ENCODE data around the gene KCNN3.
"Not testable (repeated sequence)": the region's sequence is repeated elsewhere in the genome, so short reads cannot be mapped to it uniquely, and the experiment has no call there.

The KCNN3 gene

DNA sequence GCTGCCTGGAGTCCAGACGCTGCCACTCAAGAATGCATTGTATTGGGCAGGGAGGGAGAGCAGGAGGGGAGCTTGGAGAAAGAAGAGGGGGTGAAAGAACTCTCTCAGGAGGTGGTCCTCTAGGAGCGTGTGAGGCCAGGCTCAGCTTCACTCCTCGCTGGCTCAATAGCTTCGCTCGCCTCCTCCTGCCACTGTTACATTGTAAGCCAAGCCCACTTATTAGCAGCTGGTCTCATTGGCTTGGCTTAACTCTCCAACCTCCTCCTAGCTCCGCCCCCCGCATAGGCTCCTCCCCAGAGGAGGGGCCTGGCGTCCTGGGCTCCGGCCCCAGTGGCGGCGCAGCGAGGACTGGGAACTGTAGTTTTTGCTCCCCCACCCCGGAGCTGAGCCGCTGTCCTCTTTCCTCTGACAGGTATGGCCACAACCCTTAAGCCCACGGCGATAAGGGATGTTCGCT, at the start of gene KCNN3:
KCNN3 (minus strand) TSS at position 167 of the 457 bp plus-strand sequence. CDS start 317 bp downstream, outside the sequence.
- intact Hi-C loops (cut with DNase I) = loop anchor here (2.0 to 10.0 kb wide), 2 partner anchors 311 to 395 kb away; partner anchors contain the start of gene UBE2Q1
- peak; percentile 88 to 99 (median 93) for DNase-seq

DNA sequence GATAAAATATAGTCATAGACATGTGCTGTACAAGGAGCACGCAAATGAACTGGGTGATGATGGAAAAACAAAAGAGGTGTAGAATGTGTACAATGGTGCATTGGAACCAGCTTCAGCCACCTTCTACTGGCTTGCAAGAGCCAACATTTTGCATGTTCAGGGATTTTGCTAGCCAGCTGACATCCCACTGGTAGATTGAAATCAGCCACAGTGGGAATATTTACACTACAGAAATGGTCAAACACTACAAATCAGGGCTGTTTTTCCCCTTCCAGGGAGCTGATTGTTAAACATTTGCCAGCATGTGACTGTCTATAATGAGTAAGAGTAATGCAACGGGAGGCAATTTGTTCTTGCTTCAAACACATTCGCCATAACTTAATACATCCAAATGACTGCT, 43.2 kb upstream of the KCNN3 start:
- intact Hi-C loops (cut with DNase I) = no loop called here
- no peak for DNase-seq

DNA sequence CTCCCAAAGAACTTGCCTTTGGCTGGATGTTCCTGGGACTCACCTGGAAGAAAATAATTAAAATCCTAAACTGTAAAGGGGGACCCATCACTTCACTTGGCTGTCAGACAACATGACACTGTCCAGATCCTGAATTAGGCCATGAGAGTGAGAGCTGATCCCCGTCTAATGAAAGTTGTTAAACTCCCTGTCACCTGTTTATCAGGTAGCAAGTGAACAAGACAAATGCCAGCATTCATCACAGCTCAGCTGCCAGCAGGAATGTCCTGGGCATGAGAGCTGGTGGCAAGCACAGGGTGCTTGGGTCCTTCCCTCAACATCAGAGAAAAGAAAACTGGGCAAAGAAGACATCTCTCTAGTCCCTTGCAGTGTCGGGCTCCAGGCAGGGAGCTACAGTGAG, 42.7 kb upstream of the KCNN3 start:
- intact Hi-C loops (cut with DNase I) = no loop called here
- no peak for DNase-seq

DNA sequence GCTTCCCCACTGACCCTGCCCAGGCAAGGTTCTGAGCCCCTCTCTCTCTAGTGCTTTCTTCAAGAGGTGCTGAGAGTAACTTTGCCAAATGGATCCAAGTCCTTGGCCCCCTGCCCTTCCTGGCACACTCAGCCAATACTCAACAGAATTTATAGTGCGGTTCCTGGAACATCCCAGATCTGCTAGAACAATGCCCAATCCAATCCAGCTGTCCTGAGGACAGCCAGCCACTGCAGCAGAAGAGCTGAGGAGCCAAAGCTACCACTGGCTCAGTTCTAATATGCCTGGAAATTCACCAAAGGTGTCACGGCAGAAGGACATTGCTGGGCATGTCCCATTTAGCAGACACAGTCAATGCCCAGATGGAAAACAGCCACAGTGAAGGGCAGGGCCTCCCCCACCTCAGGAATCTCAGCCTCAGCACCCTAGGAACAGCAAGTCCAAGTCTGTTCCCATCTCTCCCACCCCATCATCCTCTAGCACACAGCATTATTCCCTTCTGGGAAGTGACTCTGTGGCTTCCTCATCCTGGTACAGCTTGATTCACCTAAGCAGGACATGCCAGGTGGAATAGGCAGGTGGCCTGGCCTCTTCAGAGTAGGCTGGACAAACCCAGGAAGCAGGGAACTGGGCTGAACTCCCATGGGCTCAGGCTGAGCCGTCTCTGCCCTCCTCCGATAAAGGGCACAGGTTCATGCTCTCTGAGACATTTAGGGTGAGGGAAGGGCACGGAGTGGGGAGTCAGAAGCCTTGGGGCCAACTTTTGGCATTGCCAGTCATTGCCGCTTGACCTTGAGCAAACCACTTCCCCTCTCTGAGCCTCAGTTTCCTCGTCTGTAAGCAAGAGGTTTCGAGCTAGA, 41.8 kb upstream of the KCNN3 start:
- intact Hi-C loops (cut with DNase I) = no loop called here
- no peak for DNase-seq

DNA sequence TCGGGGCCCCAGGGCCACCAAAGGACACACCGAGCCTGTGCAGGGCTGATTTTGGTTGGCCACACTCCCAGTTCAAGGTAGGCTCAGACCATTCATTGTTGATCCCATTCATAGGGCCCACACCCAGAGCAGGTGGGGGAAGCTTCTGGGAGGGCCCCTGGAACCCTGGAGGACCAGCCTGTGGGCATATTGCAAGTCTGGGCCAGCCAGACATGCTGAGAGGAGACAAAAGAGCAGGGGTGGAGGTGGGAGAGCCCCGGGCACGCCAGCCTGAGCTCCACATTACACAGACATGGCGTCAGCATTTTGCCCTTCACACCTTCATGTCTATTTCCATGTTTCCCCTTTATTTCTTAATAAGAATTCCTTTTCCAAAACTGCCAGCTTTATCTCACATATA, 40.8 kb upstream of the KCNN3 start:
- intact Hi-C loops (cut with DNase I) = no loop called here
- no peak for DNase-seq

DNA sequence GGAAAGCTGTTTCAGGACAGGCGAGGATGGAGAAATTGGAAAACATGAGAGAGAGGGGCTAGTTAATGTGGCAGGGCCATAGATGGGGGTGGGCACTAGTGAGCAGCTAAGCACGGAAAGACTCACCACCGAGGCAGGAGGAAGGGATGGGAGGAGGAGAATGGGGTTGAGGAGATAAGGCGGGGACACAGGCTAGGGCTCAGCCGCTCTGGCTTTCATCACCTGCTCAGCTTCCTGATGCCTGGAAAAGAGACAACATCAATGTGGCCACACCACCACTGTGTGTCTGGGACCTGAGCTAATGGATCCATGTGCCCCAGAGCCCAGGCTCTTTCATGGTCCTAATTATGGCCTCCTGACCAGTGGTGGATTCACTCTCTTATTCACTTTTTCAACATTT, 38.9 kb upstream of the KCNN3 start:
- DNase-seq = no peak
- intact Hi-C loops (cut with DNase I) = no loop called here

DNA sequence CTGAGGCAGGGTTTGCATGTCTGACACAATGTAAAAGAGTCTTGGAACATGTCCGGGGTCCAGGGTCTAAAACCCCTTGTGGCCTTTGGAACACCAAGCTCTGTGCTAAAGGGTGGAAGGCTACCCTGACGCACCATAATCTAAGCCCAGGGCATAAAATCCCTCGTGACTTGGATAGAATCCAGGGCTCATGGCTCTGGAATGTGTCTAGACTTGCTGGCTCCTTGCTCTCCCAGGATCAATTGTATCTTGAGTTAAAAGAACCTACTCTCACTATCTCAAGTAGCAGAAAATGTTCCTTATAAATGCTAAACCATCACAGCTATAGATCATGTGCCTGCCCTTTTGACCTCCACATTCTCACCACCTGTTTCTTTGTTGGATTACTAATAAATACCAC, 38.0 kb upstream of the KCNN3 start:
- DNase-seq; intact Hi-C loops (cut with DNase I): not testable (repeated sequence)

DNA sequence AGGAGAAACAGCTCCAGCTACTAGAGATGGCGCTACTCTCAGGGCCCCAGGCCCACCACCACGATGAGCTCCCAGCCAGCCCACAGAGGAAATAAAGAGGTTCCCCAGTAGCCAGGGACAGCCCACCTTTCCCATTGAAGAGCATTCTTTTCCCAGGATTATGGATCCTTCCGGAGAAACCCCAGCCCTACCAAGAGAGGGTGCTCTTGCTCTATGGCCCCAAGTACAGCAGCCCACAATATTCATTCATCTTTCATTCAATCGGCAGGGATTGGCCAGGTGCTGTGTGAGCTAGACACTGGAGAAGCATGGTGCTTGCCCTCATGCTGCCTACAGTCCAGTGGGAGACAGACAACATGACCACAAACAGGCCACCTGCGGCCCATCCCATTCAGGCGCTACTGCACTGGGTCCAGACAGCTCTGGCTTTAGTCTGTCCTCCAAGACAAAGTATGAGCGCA, 36.6 kb upstream of the KCNN3 start:
- no peak for DNase-seq
- intact Hi-C loops (cut with DNase I) = no loop called here

DNA sequence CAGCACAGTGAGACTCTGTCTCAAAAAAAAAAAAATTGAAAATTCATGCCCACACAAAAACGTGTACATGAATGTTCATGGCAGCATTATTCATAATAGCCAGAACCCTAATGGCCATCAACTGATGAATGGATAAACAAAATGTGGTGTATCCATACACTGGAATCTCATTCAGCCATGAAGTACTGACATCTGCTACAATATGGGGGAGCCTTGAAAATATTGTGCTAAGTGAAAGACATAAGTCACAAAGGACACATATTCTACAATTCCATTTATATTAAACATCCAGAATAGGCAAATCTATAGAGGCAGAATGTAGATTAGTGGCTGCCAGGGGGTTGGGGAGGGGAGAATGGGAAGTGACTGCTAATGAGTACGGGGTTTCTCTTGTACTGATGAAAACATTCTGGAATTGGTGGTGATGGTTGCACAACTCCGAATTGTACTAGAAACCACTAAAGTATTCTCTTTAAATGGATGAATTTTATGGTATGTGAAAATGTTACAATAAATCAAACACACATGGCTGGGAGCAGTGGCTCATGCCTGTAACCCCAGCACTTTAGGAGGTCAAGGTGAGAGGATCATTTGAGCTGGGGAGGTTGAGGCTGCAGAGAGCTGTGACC, 33.0 kb upstream of the KCNN3 start:
- no peak for DNase-seq

DNA sequence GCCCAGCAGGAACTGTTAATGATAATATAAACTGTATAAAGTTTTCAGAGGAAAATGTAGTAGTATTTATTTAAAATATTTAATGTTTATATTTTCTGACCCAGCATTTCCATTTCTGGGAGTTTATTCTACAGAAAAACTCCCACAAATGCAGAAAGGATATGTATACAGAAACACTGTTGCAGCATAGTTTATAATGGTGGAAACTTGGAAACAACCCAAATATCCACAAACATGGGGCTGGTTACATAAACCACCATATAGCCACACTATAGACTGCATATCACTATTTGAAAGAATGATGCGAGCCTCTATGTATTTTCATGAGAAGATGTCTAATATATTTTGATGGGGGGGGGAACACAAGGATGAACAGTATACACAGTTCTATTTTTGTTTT, 31.5 kb upstream of the KCNN3 start:
- intact Hi-C loops (cut with DNase I) = no loop called here
- DNase-seq = no peak

More for the DNA sequence above, 33.0 kb upstream of the KCNN3 start:
- intact Hi-C loops (cut with DNase I) = no loop called here

DNA sequence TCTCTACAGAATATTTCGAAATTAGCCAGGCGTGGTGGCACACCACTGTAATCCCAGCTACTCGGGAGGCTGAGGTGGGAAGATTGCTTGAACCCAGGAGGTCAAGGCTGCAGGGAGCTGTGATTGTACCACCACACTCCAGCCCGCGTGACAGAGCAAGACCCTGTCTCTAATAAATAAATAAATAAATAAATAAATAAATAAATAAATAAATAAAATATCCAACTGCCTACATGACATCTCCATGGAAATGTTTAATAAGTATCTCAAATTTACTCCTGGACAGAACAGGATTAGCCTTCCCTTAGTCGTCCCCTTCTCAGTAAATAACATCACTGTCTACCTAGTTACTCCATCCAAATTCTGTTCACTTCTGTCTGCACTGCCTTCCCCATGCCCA, 29.0 kb upstream of the KCNN3 start:
- intact Hi-C loops (cut with DNase I) = no loop called here
- no peak for DNase-seq

DNA sequence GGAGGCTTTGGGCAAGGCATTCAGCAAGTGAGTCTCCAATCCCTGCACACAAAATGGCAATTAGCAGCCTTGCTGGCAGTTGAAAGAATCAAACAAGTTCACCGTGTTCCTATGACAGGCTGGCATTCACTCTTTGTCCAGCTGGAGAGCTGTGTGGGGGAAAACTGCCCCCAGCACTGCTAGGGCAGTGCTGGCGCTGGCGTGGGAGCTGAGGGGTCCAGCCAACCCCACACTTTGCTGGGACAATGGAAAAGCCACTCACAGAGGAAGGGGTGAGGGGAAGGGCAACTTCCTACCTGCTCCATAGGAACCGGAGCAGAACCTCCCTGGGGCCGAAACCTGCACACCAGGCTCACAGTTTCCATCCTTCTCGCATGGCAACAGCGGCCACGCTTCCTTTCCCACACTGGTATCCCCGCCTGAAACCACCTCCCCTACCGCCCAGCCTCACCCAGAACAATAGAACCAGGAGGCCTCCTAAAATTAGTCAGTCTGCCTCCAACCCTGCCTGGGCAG, 26.7 kb upstream of the KCNN3 start:
- peak in 7 of 10 donors; percentile 6 to 78 (median 22) for DNase-seq
- intact Hi-C loops (cut with DNase I) = no loop called here

DNA sequence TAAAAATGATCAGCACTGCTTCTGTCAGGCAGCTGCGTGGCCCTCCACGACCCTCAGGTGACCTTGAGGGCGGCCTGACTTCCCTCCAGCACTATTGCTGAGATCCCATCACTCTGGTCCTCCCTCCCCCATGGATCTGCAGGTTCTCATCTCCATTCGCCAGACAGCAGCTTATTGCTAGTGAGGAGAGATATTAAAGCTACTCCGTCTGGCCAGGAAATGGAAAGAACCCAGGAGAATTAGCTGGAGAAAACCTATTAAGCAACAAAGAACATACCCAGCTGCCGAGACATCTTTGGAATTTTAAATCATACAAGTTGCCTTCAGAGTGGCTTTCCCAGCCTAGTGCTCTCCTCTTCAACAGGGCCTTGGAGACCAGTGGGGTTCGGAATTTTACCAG, 25.7 kb upstream of the KCNN3 start:
- no peak for DNase-seq
- intact Hi-C loops (cut with DNase I) = no loop called here

DNA sequence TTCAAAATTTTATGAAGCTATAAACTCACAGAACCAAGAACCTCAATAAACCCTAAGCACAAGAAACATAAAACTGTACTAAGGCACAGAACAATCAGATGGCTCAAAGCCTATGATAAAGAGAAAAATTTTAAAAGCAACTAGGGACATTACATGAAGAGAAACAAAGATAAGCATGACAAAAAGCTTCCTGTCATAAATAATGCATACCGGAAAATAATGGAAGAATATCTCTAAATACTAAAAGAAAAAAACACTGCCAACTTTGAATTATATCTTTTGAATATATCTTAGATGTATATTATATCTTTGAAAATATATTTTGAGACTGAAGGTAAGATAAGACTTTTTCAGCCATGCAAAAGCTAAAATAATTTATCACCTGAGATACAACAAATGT, 21.4 kb upstream of the KCNN3 start:
- DNase-seq = no peak
- intact Hi-C loops (cut with DNase I) = no loop called here

DNA sequence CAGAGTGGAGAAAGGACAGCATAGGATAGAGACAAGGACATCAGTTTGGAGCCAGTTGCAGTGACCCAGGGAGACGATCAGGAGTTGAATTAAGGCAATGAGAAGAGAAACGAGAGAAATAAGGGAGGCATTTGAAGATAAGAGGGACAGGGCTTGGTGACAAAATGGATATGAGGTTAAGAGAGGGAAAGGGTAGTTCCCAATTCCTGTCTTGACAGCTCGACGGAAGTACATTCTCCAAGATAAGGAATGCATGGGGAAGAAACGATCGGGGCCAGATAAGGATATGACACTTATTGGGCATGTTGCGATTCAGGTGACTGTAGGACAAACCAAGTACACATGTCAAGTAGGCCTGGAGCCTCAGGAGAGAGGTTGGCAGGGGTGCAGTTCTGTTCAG, 18.7 kb upstream of the KCNN3 start:
- DNase-seq = no peak
- intact Hi-C loops (cut with DNase I) = no loop called here

DNA sequence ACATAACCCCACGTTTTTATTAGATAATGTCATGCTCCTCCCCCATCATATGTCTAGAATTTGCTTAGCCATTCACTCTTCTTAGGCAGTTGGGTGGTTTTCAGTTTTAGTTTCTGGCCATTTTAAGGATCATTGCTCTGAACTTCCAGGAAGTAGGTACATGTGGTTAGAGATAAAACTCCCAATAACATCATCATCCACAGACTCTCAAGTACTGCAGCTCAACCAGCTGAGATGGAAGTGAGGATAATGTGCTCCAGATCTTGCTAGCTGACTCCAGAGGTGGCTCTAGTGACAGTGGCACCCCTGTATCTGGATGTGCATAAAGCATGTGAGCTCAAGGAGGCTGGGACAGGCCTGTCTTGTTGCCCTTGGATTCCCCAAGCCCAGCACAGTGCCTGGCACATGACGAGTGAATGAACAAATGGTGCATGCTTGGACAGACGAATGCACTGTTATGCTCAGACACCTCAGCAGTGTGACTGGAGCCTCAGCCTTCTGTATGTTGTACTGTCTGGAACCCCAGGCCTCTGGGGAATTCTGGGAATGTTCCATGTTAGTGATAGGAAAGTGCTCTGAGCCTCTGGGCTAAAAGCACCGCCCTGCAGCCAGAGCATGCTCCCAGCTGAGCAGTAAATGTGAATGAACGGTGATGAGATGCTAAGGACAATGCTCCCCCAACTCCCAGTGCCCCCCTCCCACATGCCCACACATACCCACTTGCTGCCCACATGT, 16.4 kb upstream of the KCNN3 start:
- intact Hi-C loops (cut with DNase I) = no loop called here
- no peak for DNase-seq

DNA sequence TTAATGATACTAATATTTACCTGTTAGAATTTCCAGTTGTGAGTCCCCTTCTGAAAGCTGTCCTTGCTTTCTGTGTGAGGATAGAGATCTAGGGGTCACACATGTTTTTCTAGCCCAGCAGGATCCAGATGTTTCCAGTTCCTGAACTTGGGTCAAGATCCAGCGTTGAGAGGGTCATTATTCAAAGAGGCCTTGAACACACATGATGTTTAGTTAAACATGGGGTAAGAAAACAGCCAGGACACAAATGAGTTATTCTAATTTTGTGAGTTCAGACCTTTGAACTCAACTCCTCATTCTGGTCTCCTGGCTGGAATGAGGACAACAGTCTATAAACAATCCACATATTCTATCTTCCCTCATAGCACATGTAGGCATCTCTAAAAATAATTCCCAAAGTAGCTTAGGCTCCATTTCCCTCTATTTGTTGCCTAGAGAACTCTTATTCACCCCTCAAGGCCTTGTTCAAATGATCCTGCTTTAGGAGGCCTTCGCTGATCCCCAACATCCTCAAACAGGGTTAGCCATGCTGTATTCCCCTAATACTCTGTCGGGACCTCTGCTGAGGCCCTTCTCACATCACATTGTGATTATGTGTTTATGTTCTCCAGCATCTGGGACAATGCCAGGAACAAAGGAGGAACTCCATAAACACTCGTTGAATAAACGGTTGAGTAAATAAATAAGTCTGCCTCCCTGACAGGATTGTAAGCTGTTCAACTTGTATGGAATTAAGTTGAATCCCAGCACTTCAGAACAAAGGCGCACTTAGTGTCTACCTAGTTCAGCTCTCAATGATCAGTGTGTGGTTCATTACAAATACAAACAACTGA, 15.0 kb upstream of the KCNN3 start:
- DNase-seq = no peak
- intact Hi-C loops (cut with DNase I) = no loop called here

DNA sequence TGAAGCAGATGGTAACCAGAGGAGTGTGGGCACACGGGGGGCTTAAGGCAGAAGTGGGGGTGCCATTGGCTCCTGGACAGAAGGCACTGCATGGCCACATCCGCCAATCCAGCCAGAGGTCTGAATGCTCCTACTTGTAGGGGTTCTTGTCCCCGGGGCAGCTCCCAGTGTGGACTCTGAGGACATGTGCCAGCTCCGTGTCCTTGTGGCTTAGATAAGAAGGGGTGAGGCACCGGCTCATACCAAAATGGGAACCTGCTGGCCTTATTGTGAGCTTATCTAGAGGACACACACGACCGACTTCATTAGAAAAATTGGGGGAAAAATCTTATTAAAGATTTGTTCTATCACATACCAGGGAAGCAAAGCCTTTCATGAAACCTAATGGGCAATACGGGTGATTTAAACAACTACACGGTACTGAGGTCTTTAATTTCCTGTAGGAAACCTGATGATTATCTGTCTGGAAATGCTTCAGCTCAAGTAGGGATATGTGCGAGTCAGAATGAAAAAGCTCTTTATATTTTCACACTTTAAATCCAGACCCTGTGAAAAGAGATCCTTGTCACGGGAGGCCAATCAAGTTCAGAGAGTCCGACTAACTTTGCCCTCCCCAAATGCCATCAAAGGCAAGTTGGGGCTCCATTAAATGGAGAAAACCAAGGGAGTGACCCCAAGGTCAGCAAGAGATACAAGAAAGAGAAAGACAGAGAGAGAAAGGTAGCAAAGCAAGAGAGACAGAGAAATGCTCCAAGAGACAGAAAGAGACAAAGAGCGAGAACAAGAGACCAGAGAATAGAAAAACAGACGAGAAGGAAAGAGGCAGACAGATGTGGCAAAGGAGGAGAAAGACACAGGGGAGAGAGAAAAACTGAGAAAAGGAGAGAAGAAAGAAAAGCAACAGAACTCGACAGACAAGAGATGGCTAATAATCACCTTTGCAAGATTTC, 14.1 kb upstream of the KCNN3 start:
- intact Hi-C loops (cut with DNase I) = no loop called here
- DNase-seq = no peak
